NCI-H1436 (cell line): ENCODE results near the gene DLG2.
"Not testable (repeated sequence)": the region's sequence is repeated elsewhere in the genome, so short reads cannot be mapped to it uniquely, and the experiment has no call there.

Experiments used
- DNase-seq: peaks from one replicate; lab custom pipeline; 2025; lab: John Stamatoyannopoulos, UW

Gene DLG2

GRCh38 chr11:84993386-84993785 is 633.8 kb downstream of the DLG2 start:
- DNase-seq: no peak

- DNase-seq: no peak
These were observed 637.0 kb downstream of the DLG2 start for GRCh38 chr11:84990141-84990540.

GRCh38 chr11:84987686-84988187 is 639.4 kb downstream of the DLG2 start:
- not testable (repeated sequence) for DNase-seq

- DNase-seq: no peak
These were observed 645.8 kb downstream of the DLG2 start for GRCh38 chr11:84981301-84981700.

GRCh38 chr11:84969103-84969502 is 658.0 kb downstream of the DLG2 start:
- DNase-seq: no peak

GRCh38 chr11:84965484-84965883 is 661.7 kb downstream of the DLG2 start:
- no peak for DNase-seq

- no peak for DNase-seq
These were observed 663.9 kb downstream of the DLG2 start for GRCh38 chr11:84963240-84963639.

GRCh38 chr11:84962018-84962417 is 665.1 kb downstream of the DLG2 start:
- no peak for DNase-seq

GRCh38 chr11:84958295-84958694 is 668.8 kb downstream of the DLG2 start:
- DNase-seq: no peak

- DNase-seq: no peak
These were observed 676.4 kb downstream of the DLG2 start for GRCh38 chr11:84950569-84951270.

- no peak for DNase-seq
These were observed 679.1 kb downstream of the DLG2 start for GRCh38 chr11:84947970-84948580.

- no peak for DNase-seq
These were observed 680.1 kb downstream of the DLG2 start for GRCh38 chr11:84947070-84947469.

GRCh38 chr11:84930863-84931262 is 696.3 kb downstream of the DLG2 start:
- no peak for DNase-seq

- no peak for DNase-seq
These were observed 697.4 kb downstream of the DLG2 start for GRCh38 chr11:84929738-84930137.

GRCh38 chr11:84924154-84924692 is 702.9 kb downstream of the DLG2 start:
- DNase-seq: no peak

- no peak for DNase-seq
These were observed 703.7 kb downstream of the DLG2 start for GRCh38 chr11:84923489-84923888.

GRCh38 chr11:84922836-84923235 is 704.3 kb downstream of the DLG2 start:
- DNase-seq: no peak

- DNase-seq: no peak
These were observed 704.8 kb downstream of the DLG2 start for GRCh38 chr11:84922212-84922805.

GRCh38 chr11:84914511-84914910 is 712.6 kb downstream of the DLG2 start:
- no peak for DNase-seq

- no peak for DNase-seq
These were observed 717.4 kb downstream of the DLG2 start for GRCh38 chr11:84909740-84910139.

- no peak for DNase-seq
These were observed 720.1 kb downstream of the DLG2 start for GRCh38 chr11:84906995-84907394.

- DNase-seq: no peak
These were observed 721.7 kb downstream of the DLG2 start for GRCh38 chr11:84905411-84905810.

GRCh38 chr11:84902445-84902844 is 724.7 kb downstream of the DLG2 start:
- no peak for DNase-seq
